CD4-positive, alpha-beta T cell treated with Interleukin-2 at 100 ng/mL for 4 hours (primary cell): Measurements from ENCODE around the gene TRIP13.
"Not testable (repeated sequence)": the region's sequence is repeated elsewhere in the genome, so short reads cannot be mapped to it uniquely, and the experiment has no call there.

Source experiments
- DNase-seq: peaks from one replicate; pipeline ENCODE4 v3.0.0-alpha.2; 2020; ENCODE audit warnings: low spot score

The TRIP13 gene

GRCh38 chr5:920321-920720, 27.6 kb downstream of the TRIP13 start:
- no peak for DNase-seq

GRCh38 chr5:921456-922435, 29.1 kb downstream of the TRIP13 start:
- DNase-seq, result no peak

GRCh38 chr5:922436-923280, 30.0 kb downstream of the TRIP13 start:
- no peak for DNase-seq

GRCh38 chr5:923281-923873, 30.7 kb downstream of the TRIP13 start:
- DNase-seq, result peak; percentile 50

GRCh38 chr5:926417-927171, 33.9 kb downstream of the TRIP13 start:
- no peak for DNase-seq

- no peak for DNase-seq
Measured at GRCh38 chr5:927172-928015, 34.7 kb downstream of the TRIP13 start.

GRCh38 chr5:929182-929581, 36.5 kb downstream of the TRIP13 start:
- not testable (repeated sequence) for DNase-seq

GRCh38 chr5:929596-929995, 36.9 kb downstream of the TRIP13 start:
- no peak for DNase-seq

GRCh38 chr5:930866-931265, 38.2 kb downstream of the TRIP13 start:
- no peak for DNase-seq

- DNase-seq, result no peak
Measured at GRCh38 chr5:931570-932145, 39.0 kb downstream of the TRIP13 start.

GRCh38 chr5:932151-932627, 39.5 kb downstream of the TRIP13 start:
- DNase-seq, result no peak

GRCh38 chr5:932628-933250, 40.1 kb downstream of the TRIP13 start:
- no peak for DNase-seq

GRCh38 chr5:933251-933861, 40.7 kb downstream of the TRIP13 start:
- DNase-seq, result no peak

GRCh38 chr5:933951-934350, 41.3 kb downstream of the TRIP13 start:
- not testable (repeated sequence) for DNase-seq

- not testable (repeated sequence) for DNase-seq
Measured at GRCh38 chr5:934381-934967, 41.8 kb downstream of the TRIP13 start.

- DNase-seq, result no peak
Measured at GRCh38 chr5:935510-936084, 42.9 kb downstream of the TRIP13 start.

GRCh38 chr5:936149-937144, 43.8 kb downstream of the TRIP13 start:
- DNase-seq, result no peak
